GM13977 (cell line): Measurements from ENCODE around the gene KLHL26.

Experiments used
- DNase-seq: peaks from one replicate; pipeline ENCODE4 v3.0.0; 2012; ENCODE audit warnings: low spot score
- in situ Hi-C: fragments of 300-500 bp; cut with MboI; formaldehyde crosslinking; loops from one replicate; pipeline ENCODE4 v1.12.0; 2022; ENCODE audit warnings: low sequenced_read_pairs, low pct_unique_long_range_greater_than_20kb, mixed read lengths, inconsistent platforms; ENCODE audit not compliant: unreplicated experiment
- TF ChIP-seq, protein P1 (sequence below): IDR thresholded peaks from 2 replicates; pipeline ENCODE4 v1.5.1; 2012; ENCODE audit warnings: mild to moderate bottlenecking, control low read depth; ENCODE audit not compliant: insufficient read depth; ENCODE audit errors: extremely low read depth, missing control alignments

KLHL26 gene

DNA sequence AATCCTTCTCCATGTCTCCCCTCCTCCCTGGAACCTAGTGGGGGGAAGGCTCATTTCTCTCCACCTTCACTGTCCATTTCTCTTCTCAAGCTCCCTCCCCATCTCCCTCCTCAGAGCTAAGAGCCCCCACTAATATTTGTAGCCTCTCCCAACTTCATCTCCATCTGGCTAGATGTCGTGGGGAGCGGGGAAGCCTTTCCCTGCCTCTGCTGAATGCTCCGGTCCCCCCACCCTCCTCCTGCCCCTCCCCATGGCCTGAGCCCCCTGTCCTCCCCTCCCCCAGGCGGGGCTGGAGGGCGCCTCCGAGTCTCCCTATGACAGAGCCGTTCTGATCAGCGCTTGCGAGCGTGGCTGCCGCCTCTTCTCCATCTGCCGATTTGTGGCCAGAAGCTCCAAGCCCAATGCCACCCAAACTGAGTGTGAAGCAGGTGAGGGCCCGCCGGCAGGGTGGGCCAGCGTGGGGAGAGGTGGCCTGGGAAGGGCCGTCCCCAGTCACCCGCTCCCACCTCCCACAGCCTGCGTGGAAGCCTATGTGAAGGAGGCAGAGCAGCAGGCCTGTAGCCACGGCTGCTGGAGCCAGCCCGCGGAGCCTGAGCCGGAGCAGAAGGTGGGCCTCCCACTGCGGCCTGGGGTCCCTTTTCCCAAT lies 23.1 kb upstream of the KLHL26 start:
- DNase-seq, result no peak
- TF ChIP-seq, protein P1, sequence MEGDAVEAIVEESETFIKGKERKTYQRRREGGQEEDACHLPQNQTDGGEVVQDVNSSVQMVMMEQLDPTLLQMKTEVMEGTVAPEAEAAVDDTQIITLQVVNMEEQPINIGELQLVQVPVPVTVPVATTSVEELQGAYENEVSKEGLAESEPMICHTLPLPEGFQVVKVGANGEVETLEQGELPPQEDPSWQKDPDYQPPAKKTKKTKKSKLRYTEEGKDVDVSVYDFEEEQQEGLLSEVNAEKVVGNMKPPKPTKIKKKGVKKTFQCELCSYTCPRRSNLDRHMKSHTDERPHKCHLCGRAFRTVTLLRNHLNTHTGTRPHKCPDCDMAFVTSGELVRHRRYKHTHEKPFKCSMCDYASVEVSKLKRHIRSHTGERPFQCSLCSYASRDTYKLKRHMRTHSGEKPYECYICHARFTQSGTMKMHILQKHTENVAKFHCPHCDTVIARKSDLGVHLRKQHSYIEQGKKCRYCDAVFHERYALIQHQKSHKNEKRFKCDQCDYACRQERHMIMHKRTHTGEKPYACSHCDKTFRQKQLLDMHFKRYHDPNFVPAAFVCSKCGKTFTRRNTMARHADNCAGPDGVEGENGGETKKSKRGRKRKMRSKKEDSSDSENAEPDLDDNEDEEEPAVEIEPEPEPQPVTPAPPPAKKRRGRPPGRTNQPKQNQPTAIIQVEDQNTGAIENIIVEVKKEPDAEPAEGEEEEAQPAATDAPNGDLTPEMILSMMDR, result no peak
- in situ Hi-C loops, result no loop called here

DNA sequence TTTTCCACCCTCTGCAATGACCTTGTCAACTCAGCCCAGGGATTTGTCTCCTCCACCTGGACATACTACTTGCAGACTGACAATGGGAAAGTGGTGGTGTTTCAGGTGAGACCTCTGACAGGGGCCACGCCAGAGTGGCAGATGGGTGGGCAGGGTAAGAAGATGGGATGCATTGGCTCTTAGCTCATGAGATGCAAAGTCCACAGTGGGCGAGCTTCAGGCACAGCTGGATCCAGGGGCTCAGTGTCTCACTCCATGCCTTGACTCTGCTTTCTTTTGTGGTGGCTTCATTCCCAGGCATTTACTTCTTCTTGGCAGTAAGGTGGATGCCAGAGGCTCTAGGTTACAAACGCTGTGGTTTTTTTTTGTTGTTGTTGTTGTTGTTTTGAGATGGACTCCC lies 20.8 kb upstream of the KLHL26 start:
- in situ Hi-C loops, result no loop called here
- no peak for DNase-seq
- TF ChIP-seq, protein P1, result no peak

DNA sequence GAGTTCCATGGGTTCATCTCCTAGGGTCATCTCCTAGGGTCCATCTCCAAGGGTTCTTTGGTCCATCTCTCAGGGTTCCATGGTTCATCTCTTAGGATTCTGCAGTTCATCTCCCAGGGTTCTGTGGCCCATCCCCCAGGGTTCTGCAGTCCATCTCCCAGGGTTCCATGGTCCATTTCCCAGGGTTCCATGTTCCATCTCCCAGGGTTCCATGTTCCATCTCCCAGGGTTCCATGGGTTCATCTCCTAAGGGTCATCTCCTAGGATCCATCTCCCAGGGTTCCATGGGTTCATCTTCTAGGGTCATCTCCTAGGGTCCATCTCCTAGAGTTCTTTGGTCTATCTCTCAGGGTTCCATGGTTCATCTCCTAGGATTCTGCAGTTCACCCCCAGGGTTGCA lies 19.3 kb upstream of the KLHL26 start:
- TF ChIP-seq, protein P1, result no peak
- no peak for DNase-seq
- in situ Hi-C loops, result no loop called here

DNA sequence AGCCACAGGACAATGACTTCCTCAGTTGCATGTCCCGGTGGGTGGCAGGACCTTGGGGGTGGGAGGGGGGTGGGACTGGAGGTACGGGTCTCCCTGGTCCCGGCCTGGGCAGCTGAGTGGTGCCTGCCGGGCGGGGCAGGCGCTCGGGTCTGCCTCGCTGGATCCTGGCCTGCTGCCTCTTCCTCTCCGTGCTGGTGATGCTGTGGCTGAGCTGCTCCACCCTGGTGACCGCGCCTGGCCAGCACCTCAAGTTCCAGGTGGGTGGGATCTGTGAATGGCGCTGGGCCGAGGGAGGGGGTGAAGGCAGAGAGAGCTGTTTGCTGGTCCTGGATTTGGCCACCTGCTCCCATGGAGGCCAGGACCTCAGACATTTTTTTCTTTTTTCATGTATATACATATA lies 18.6 kb upstream of the KLHL26 start:
- DNase-seq, result no peak
- in situ Hi-C loops, result no loop called here
- TF ChIP-seq, protein P1, result no peak

DNA sequence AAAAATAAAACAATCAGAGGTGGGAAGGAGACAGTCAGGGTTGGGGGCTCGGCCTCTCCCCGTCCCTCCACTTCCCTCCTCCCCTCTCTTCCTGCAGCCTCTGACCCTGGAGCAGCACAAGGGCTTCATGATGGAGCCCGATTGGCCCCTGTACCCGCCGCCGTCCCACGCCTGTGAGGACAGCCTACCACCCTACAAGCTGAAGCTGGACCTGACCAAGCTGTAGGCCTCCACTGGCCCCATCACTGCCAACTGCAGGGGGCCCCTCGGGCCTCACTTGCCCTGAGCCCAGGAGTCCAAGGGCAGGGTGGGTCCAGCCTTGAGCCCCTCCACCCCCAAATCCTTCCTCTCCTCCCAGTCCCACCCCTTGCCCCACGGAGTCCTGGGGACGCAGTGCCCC lies 16.5 kb upstream of the KLHL26 start:
- in situ Hi-C loops, result no loop called here
- no peak for DNase-seq
- TF ChIP-seq, protein P1, result no peak

DNA sequence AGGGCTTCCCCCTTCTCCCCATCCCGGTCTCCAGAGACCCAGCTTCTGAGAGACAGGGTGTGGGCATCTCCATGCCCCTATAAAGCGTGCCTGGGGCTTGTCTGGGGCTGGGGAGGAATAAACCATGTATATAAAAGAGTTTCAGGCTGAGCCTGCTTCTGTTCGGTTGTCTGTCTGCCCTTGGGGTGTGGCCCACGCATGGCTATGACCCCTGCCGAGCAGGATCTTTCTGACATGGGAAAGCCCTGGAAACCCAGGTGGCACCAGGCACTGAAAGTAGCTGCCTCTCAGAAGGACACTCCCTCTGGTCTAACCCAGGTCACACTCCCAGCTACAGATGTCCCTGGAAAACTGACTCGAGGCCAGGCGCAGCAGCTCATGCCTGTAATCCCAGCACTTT lies 15.9 kb upstream of the KLHL26 start:
- in situ Hi-C loops, result no loop called here
- TF ChIP-seq, protein P1, result no peak
- no peak for DNase-seq
